Upper lobe of right lung (tissue), 1 donor: ENCODE data around the gene ELOVL5. TPM values are rescaled to one million over a fixed set of nuclear protein-coding genes. Genes with fewer than 3 reads are reported as not detected.

Experiments
- ATAC-seq: fragments of 200-7000 bp; cut with Tn5 transposase; one replicate; pipeline ENCODE4 v1.9.1; 2020; ENCODE audit warnings: mild to moderate bottlenecking, moderate library complexity
- DNase-seq: peaks from one replicate; pipeline ENCODE4 v3.0.0-alpha.2; 2020
- H3K27ac ChIP-seq: fragments of 200-600 bp; one replicate; pipeline ENCODE4 v1.8.0; 2022
- H3K27me3 ChIP-seq: fragments of 200-600 bp; one replicate; pipeline ENCODE4 v1.8.0; 2022; ENCODE audit warnings: mild to moderate bottlenecking
- H3K36me3 ChIP-seq: fragments of 200-600 bp; one replicate; pipeline ENCODE4 v1.8.0; 2022
- H3K4me1 ChIP-seq: fragments of 200-600 bp; one replicate; pipeline ENCODE4 v1.8.0; 2022
- H3K4me3 ChIP-seq: fragments of 200-600 bp; one replicate; pipeline ENCODE4 v1.8.0; 2022; ENCODE audit warnings: mild to moderate bottlenecking
- H3K9me3 ChIP-seq: fragments of 200-600 bp; one replicate; pipeline ENCODE4 v1.8.0; 2022
- intact Hi-C: fragments of 100-400 bp; cut with DNase I; formaldehyde crosslinking; loops from one replicate; pipeline ENCODE4 v1.11.0; 2022
- total RNA-seq: library from RNA; stranded (reverse); fragmentation: NEBNext Ultra II Directional; extraction: Animal tissue kit (Norgen Biotek cat#: 25700); gene quantifications from one replicate; pipeline ENCODE4 v1.2.1, GENCODE V29; 2021
- TF ChIP-seq, protein P1 (sequence below): fragments of 200-600 bp; IDR thresholded peaks from one replicate; pipeline ENCODE4 v1.8.0; 2022; ENCODE audit warnings: antibody characterized with exemption
- donor health status: DM: no; HTN: yes; CAD: no; lungs with severe emphysema.

ELOVL5 gene
- total RNA-seq, 1 donor from 2014 or later = 80.4 TPM

GRCh38 chr6:53279293-53279692 lies 69.5 kb downstream of the ELOVL5 start:
- no peaks in the 10 kb centered on the region for H3K27me3 ChIP-seq
- ATAC-seq (no peak), DNase-seq (no peak)
- H3K4me1 ChIP-seq = peaks cover 27% of the 10 kb centered on the region
- H3K36me3 ChIP-seq = peaks cover 16% of the 10 kb centered on the region
- TF ChIP-seq, protein P1, sequence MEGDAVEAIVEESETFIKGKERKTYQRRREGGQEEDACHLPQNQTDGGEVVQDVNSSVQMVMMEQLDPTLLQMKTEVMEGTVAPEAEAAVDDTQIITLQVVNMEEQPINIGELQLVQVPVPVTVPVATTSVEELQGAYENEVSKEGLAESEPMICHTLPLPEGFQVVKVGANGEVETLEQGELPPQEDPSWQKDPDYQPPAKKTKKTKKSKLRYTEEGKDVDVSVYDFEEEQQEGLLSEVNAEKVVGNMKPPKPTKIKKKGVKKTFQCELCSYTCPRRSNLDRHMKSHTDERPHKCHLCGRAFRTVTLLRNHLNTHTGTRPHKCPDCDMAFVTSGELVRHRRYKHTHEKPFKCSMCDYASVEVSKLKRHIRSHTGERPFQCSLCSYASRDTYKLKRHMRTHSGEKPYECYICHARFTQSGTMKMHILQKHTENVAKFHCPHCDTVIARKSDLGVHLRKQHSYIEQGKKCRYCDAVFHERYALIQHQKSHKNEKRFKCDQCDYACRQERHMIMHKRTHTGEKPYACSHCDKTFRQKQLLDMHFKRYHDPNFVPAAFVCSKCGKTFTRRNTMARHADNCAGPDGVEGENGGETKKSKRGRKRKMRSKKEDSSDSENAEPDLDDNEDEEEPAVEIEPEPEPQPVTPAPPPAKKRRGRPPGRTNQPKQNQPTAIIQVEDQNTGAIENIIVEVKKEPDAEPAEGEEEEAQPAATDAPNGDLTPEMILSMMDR = no peak
- H3K27ac ChIP-seq = no peak overlapping the region
- no peaks in the 10 kb centered on the region for H3K9me3 ChIP-seq
- no peak overlapping the region for H3K4me3 ChIP-seq
- intact Hi-C loops = no loop called here

DNA sequence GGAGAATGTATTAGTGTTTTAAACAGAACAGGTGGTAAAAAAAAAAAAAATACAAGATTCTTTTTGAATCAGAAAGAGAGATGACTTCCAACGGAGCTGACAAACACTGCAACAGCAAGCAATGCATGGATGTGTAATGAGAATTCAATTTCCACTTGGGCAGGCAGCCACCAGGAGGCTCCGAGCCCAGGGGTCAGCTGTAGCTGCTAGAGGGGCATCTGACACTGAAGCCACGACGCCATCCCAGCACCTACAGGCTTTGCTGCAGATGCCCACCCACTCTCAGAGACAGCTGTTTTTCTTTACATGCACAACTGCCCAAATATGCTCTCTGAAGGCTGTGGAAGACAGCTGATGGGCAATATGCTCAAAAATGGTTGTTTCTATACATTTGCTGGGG lies 75.4 kb downstream of the ELOVL5 start:
- TF ChIP-seq, protein P1 = no peak
- no peaks in the 10 kb centered on the region for H3K9me3 ChIP-seq
- DNase-seq = no peak
- no peak overlapping the region for H3K4me3 ChIP-seq
- intact Hi-C loops = no loop called here
- ATAC-seq = no peak
- H3K36me3 ChIP-seq = peaks cover 75% of the 10 kb centered on the region
- H3K27ac ChIP-seq = no peak overlapping the region
- no peaks in the 10 kb centered on the region for H3K4me1 ChIP-seq
- H3K27me3 ChIP-seq = no peaks in the 10 kb centered on the region

- no peaks in the 10 kb centered on the region for H3K27me3 ChIP-seq
- no peak overlapping the region for H3K27ac ChIP-seq
- H3K4me3 ChIP-seq = no peak overlapping the region
- H3K4me1 ChIP-seq = no peaks in the 10 kb centered on the region
- peaks cover 89% of the 10 kb centered on the region for H3K36me3 ChIP-seq
- ATAC-seq (no peak), DNase-seq (no peak)
- intact Hi-C loops = no loop called here
- H3K9me3 ChIP-seq = no peaks in the 10 kb centered on the region
- TF ChIP-seq, protein P1 = no peak
These were observed 78.9 kb downstream of the ELOVL5 start for GRCh38 chr6:53269827-53270226.

GRCh38 chr6:53268858-53269608 lies 79.7 kb downstream of the ELOVL5 start:
- H3K36me3 ChIP-seq = peaks cover 81% of the 10 kb centered on the region
- no peak overlapping the region for H3K4me3 ChIP-seq
- H3K27ac ChIP-seq = no peak overlapping the region
- DNase-seq (no peak), ATAC-seq (no peak)
- no peaks in the 10 kb centered on the region for H3K9me3 ChIP-seq
- intact Hi-C loops = no loop called here
- no peaks in the 10 kb centered on the region for H3K4me1 ChIP-seq
- TF ChIP-seq, protein P1 = no peak
- no peaks in the 10 kb centered on the region for H3K27me3 ChIP-seq

DNA sequence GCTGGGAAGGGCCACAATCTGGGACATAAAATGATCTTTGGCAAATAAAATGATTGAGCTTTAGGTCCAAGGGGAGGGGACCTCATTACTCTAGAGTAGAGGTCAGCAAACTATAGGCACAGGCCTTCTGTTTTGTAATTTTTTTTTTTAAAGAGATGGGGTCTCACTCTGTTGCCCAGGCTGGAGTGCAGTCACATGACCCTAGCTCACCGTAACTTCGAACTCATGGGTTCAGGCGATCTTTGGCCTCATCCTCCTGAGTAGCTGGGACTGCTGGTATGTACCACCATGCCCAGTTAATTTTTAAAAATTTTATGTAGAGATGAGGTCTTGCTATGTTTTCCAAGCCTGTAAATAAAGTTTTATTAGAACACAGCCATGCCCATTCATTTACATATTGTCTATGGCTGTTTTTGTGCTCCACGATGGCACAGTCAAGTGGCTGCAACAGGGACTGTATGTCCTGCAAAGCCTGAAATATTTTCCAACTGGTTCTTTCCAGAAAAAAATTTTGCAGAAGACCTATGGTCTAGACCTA lies 82.1 kb downstream of the ELOVL5 start:
- peaks cover 68% of the 10 kb centered on the region for H3K36me3 ChIP-seq
- ATAC-seq = no peak
- intact Hi-C loops = no loop called here

More for the DNA sequence above, 82.1 kb downstream of the ELOVL5 start:
- TF ChIP-seq, protein P1 = no peak
- H3K9me3 ChIP-seq = no peaks in the 10 kb centered on the region
- H3K27ac ChIP-seq = no peak overlapping the region
- no peak for DNase-seq
- H3K4me3 ChIP-seq = no peak overlapping the region
- no peaks in the 10 kb centered on the region for H3K4me1 ChIP-seq
- H3K27me3 ChIP-seq = no peaks in the 10 kb centered on the region
